ENCODE results near the gene CLEC4G.
"Not testable (repeated sequence)": the region's sequence is repeated elsewhere in the genome, so short reads cannot be mapped to it uniquely, and the experiment has no call there.

The CLEC4G gene

GRCh38 chr19:7746903-7747884 is 15.3 kb upstream of the CLEC4G start, which contains the start of gene CD209:
TSS of gene CD209 (minus strand) at chr19:7747534. CDS start at chr19:7747511, 23 bp downstream.
- no peak for DNase-seq (ENCODE audit: low spot score)

- DNase-seq (ENCODE audit: low spot score), result not testable (repeated sequence)
Measured at GRCh38 chr19:7746306-7746705, 14.4 kb upstream of the CLEC4G start.

GRCh38 chr19:7744871-7745650 is 13.2 kb upstream of the CLEC4G start:
- no peak for DNase-seq (ENCODE audit: low spot score)

GRCh38 chr19:7744199-7744786 is 12.4 kb upstream of the CLEC4G start:
- DNase-seq (ENCODE audit: low spot score), result no peak

GRCh38 chr19:7743425-7743841 is 11.5 kb upstream of the CLEC4G start:
- DNase-seq (ENCODE audit: low spot score), result no peak

GRCh38 chr19:7742991-7743390 is 11.1 kb upstream of the CLEC4G start:
- no peak for DNase-seq (ENCODE audit: low spot score)

- no peak for DNase-seq (ENCODE audit: low spot score)
Measured at GRCh38 chr19:7742575-7742974, 10.7 kb upstream of the CLEC4G start.

GRCh38 chr19:7740682-7741054 is 8.8 kb upstream of the CLEC4G start:
- DNase-seq (ENCODE audit: low spot score), result no peak

- no peak for DNase-seq (ENCODE audit: low spot score)
Measured at GRCh38 chr19:7739801-7740681, 8.1 kb upstream of the CLEC4G start.

GRCh38 chr19:7739211-7739755 is 7.4 kb upstream of the CLEC4G start:
- DNase-seq (ENCODE audit: low spot score), result no peak

- no peak for DNase-seq (ENCODE audit: low spot score)
Measured at GRCh38 chr19:7738023-7738422, 6.1 kb upstream of the CLEC4G start.

GRCh38 chr19:7737215-7737614 is 5.3 kb upstream of the CLEC4G start:
- DNase-seq (ENCODE audit: low spot score), result no peak

- no peak for DNase-seq (ENCODE audit: low spot score)
Measured at GRCh38 chr19:7736148-7736547, 4.2 kb upstream of the CLEC4G start.

GRCh38 chr19:7734220-7735203 is 2.6 kb upstream of the CLEC4G start:
- no peak for DNase-seq (ENCODE audit: low spot score)

GRCh38 chr19:7733376-7733775 is 1.5 kb upstream of the CLEC4G start:
- DNase-seq (ENCODE audit: low spot score), result no peak

- no peak for DNase-seq (ENCODE audit: low spot score)
Measured at GRCh38 chr19:7731615-7732014, 295 bp downstream of the CLEC4G start.

- no peak for DNase-seq (ENCODE audit: low spot score)
Measured at GRCh38 chr19:7731218-7731595, 703 bp downstream of the CLEC4G start.

GRCh38 chr19:7730286-7731217 is 1.4 kb downstream of the CLEC4G start:
- no peak for DNase-seq (ENCODE audit: low spot score)

- DNase-seq (ENCODE audit: low spot score), result no peak
Measured at GRCh38 chr19:7729831-7730285, 2.1 kb downstream of the CLEC4G start.
